ENCODE measurements around the gene WNT5A. TPM values are rescaled to one million over a fixed set of nuclear protein-coding genes. Genes with fewer than 3 reads are reported as not detected.

The WNT5A gene
- polyA plus RNA-seq, 1 donor (not counting 4 experiments of a cell fraction or from before 2014, with no cell fraction given): 9.4 TPM

DNA sequence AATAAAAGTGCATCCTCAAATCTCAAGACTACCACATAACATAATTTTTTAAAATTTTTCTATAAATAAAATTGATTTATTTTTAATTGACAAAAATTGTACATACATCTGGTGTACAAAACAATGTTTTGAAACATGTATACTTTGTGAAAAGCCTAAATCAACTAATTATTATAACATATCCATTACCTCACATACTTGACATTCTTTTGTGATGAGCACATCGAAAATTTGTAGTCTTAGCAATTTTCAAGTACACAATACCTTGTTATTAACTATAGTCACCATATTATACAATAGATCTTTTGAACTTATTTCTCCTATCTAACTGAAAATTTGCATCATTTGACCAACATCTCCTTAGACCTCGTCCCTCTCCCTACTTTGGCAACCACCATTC is 7.9 kb upstream of the WNT5A start:
- no peak for FAIRE-seq
- H3K27me3 ChIP-seq (ENCODE audit: control insufficient read depth, extremely low read depth, insufficient read depth, low read length): no peaks in the 10 kb centered on the region
- no peaks in the 10 kb centered on the region for H3K79me2 ChIP-seq (ENCODE audit: control insufficient read depth, insufficient read depth, low read length)
- H3K9ac ChIP-seq (ENCODE audit: control insufficient read depth, extremely low read depth, insufficient read depth, low read length): no peak overlapping the region
- no peak for DNase-seq (ENCODE audit: low read depth, low spot score)
- H3K4me3 ChIP-seq (ENCODE audit: control insufficient read depth in 2 of 3, extremely low read depth in 1 of 3, insufficient read depth in 2 of 3, low read depth in 1 of 3, low read length in 3 of 3): no peak overlapping the region
- no peak overlapping the region for H3K4me2 ChIP-seq (ENCODE audit: control insufficient read depth, extremely low read depth, insufficient read depth, low read depth, low read length)
- peaks cover 2% of the 10 kb centered on the region for H3K9me1 ChIP-seq (ENCODE audit: control insufficient read depth, extremely low read depth, insufficient read depth, low read length)
- no peaks in the 10 kb centered on the region for H3K36me3 ChIP-seq (ENCODE audit: control insufficient read depth in 2 of 2, extremely low read depth in 1 of 2, insufficient read depth in 2 of 2, low read length in 2 of 2)
- no peak overlapping the region for H2AFZ ChIP-seq (ENCODE audit: control insufficient read depth, low read length)
- peaks cover 25% of the 10 kb centered on the region for H3K4me1 ChIP-seq (ENCODE audit: control insufficient read depth, extremely low read depth, insufficient read depth, low read length)
- no peak for TF ChIP-seq EZH2 (IDR thresholded peaks at IDR 0.05; ENCODE audit: low read length)
- no peak for TF ChIP-seq CTCF (optimal IDR thresholded peaks at IDR 0.05 in 1 of 3, IDR thresholded peaks at IDR 0.05 in 1 of 3, conservative IDR thresholded peaks at IDR 0.05 in 1 of 3; ENCODE audit: extremely low read depth in 1 of 3, insufficient read depth in 2 of 3, low read length in 3 of 3)
- no peaks in the 10 kb centered on the region for H3K9me3 ChIP-seq (ENCODE audit: control insufficient read depth, low read depth, low read length)
- dilution Hi-C loops (cut with MboI; ENCODE audit: extremely low pct_ligation_motif_present, low sequenced_read_pairs): loop anchor here (25.0 kb wide), 2 partner anchors 242 to 392 kb away; no protein-coding TSS in a partner anchor
- H3K27ac ChIP-seq (ENCODE audit: control insufficient read depth, insufficient read depth, low read length): no peak overlapping the region
- H4K20me1 ChIP-seq (ENCODE audit: control insufficient read depth, extremely low read depth, insufficient read depth, low read length): no peaks in the 10 kb centered on the region

DNA sequence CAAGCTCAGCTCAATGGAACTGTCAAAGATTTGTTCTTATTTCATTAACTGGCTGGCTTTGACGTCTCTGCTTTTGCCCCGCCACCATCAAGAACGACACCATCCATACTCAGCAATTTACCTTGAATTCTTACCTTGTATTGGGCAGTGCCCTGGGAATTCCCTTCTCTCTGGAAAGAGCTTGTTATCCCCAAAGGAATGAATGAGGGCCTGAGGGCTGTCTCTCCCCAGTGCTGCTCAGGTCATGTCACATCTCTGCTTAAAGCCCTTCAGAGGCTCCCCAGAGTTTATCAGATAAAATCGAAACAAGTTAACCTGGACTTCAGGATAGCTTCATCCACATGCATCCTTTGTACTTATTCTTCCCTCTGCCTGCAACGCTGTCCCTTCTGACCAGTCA is 5.9 kb upstream of the WNT5A start:
- no peak overlapping the region for H3K27ac ChIP-seq (ENCODE audit: control insufficient read depth, insufficient read depth, low read length)
- H3K4me3 ChIP-seq (ENCODE audit: control insufficient read depth in 2 of 3, extremely low read depth in 1 of 3, insufficient read depth in 2 of 3, low read depth in 1 of 3, low read length in 3 of 3): no peak overlapping the region
- DNase-seq (ENCODE audit: low read depth, low spot score) (no peak), FAIRE-seq (no peak)
- no peak overlapping the region for H3K4me2 ChIP-seq (ENCODE audit: control insufficient read depth, extremely low read depth, insufficient read depth, low read depth, low read length)
- no peak overlapping the region for H2AFZ ChIP-seq (ENCODE audit: control insufficient read depth, low read length)
- no peak overlapping the region for H3K9ac ChIP-seq (ENCODE audit: control insufficient read depth, extremely low read depth, insufficient read depth, low read length)
- no peaks in the 10 kb centered on the region for H3K9me3 ChIP-seq (ENCODE audit: control insufficient read depth, low read depth, low read length)
- dilution Hi-C loops (cut with MboI; ENCODE audit: extremely low pct_ligation_motif_present, low sequenced_read_pairs): loop anchor here (25.0 kb wide), 2 partner anchors 244 to 394 kb away; no protein-coding TSS in a partner anchor
- peaks cover 40% of the 10 kb centered on the region for H3K4me1 ChIP-seq (ENCODE audit: control insufficient read depth, extremely low read depth, insufficient read depth, low read length)
- peaks cover 2% of the 10 kb centered on the region for H3K9me1 ChIP-seq (ENCODE audit: control insufficient read depth, extremely low read depth, insufficient read depth, low read length)
- TF ChIP-seq CTCF (optimal IDR thresholded peaks at IDR 0.05 in 1 of 3, IDR thresholded peaks at IDR 0.05 in 1 of 3, conservative IDR thresholded peaks at IDR 0.05 in 1 of 3; ENCODE audit: extremely low read depth in 1 of 3, insufficient read depth in 2 of 3, low read length in 3 of 3) (no peak), EZH2 (IDR thresholded peaks at IDR 0.05; ENCODE audit: low read length) (no peak)
- H3K79me2 ChIP-seq (ENCODE audit: control insufficient read depth, insufficient read depth, low read length): peaks cover 2% of the 10 kb centered on the region
- no peaks in the 10 kb centered on the region for H3K27me3 ChIP-seq (ENCODE audit: control insufficient read depth, extremely low read depth, insufficient read depth, low read length)
- no peaks in the 10 kb centered on the region for H3K36me3 ChIP-seq (ENCODE audit: control insufficient read depth in 2 of 2, extremely low read depth in 1 of 2, insufficient read depth in 2 of 2, low read length in 2 of 2)
- H4K20me1 ChIP-seq (ENCODE audit: control insufficient read depth, extremely low read depth, insufficient read depth, low read length): no peaks in the 10 kb centered on the region
